Right ventricle myocardium superior (tissue), 1 donor: Measurements from ENCODE around the gene ELOVL5. TPM values are rescaled to one million over a fixed set of nuclear protein-coding genes. Genes with fewer than 3 reads are reported as not detected.
"Not testable (repeated sequence)": the region's sequence is repeated elsewhere in the genome, so short reads cannot be mapped to it uniquely, and the experiment has no call there.

Source experiments
- ATAC-seq: fragments of 200-7000 bp; cut with Tn5 transposase; one replicate; pipeline ENCODE4 v1.9.1; 2020; ENCODE audit warnings: mild to moderate bottlenecking; ENCODE audit not compliant: poor library complexity
- DNase-seq: peaks from one replicate; pipeline ENCODE4 v3.0.0-alpha.2; 2020
- intact Hi-C: fragments of 100-400 bp; cut with DNase I; formaldehyde crosslinking; loops from one replicate; pipeline ENCODE4 v1.11.2; 2022
- total RNA-seq: library from RNA; stranded (reverse); fragmentation: NEBNext Ultra II Directional; extraction: Animal tissue kit (Norgen Biotek cat#: 25700); gene quantifications from one replicate; pipeline ENCODE4 v1.2.1, GENCODE V29; 2021
- donor health status: DM: no; HTN: yes; CAD: no; lungs with severe emphysema.

Gene ELOVL5
- total RNA-seq, 1 donor from 2014 or later, result 20.8 TPM

- intact Hi-C loops, result no loop called here
- ATAC-seq (no peak), DNase-seq (no peak)
Observed at GRCh38 chr6:53312355-53312754, 36.4 kb downstream of the ELOVL5 start.

GRCh38 chr6:53311586-53311935 lies 37.2 kb downstream of the ELOVL5 start:
- ATAC-seq, result no peak

GRCh38 chr6:53310771-53311585 lies 37.8 kb downstream of the ELOVL5 start:
- DNase-seq (no peak), ATAC-seq (no peak)
- intact Hi-C loops, result no loop called here

More at GRCh38 chr6:53311586-53311935, 37.2 kb downstream of the ELOVL5 start:
- no peak for DNase-seq
- intact Hi-C loops, result no loop called here

GRCh38 chr6:53309901-53310300 lies 38.8 kb downstream of the ELOVL5 start:
- ATAC-seq (no peak), DNase-seq (no peak)
- intact Hi-C loops, result no loop called here

- intact Hi-C loops, result no loop called here
- DNase-seq, result no peak
- ATAC-seq, result peak; percentile 29
Observed at GRCh38 chr6:53309059-53309900, 39.5 kb downstream of the ELOVL5 start.

GRCh38 chr6:53306819-53307347 lies 41.9 kb downstream of the ELOVL5 start:
- ATAC-seq (no peak), DNase-seq (no peak)

GRCh38 chr6:53306217-53306616 lies 42.5 kb downstream of the ELOVL5 start:
- intact Hi-C loops, ATAC-seq, DNase-seq: not testable (repeated sequence)

More at GRCh38 chr6:53306819-53307347, 41.9 kb downstream of the ELOVL5 start:
- intact Hi-C loops, result no loop called here

GRCh38 chr6:53305506-53306005 lies 43.2 kb downstream of the ELOVL5 start:
- DNase-seq, ATAC-seq, intact Hi-C loops: not testable (repeated sequence)

- intact Hi-C loops, ATAC-seq, DNase-seq: not testable (repeated sequence)
Observed at GRCh38 chr6:53304953-53305352, 43.8 kb downstream of the ELOVL5 start.

GRCh38 chr6:53302678-53303360 lies 45.9 kb downstream of the ELOVL5 start:
- intact Hi-C loops, result no loop called here
- peak; percentile 23 for ATAC-seq

GRCh38 chr6:53301801-53302537 lies 46.8 kb downstream of the ELOVL5 start:
- intact Hi-C loops, result no loop called here
- ATAC-seq (no peak), DNase-seq (no peak)

More at GRCh38 chr6:53302678-53303360, 45.9 kb downstream of the ELOVL5 start:
- no peak for DNase-seq

GRCh38 chr6:53300656-53301551 lies 47.8 kb downstream of the ELOVL5 start:
- peak; percentile 82 for ATAC-seq
- peak; percentile 56 for DNase-seq
- intact Hi-C loops, result no loop called here

GRCh38 chr6:53299331-53300005 lies 49.3 kb downstream of the ELOVL5 start:
- DNase-seq (no peak), ATAC-seq (no peak)
- intact Hi-C loops, result loop anchor here (10.0 kb wide), 1 partner anchor 45 kb away; the partner anchor contains the start of gene ELOVL5

GRCh38 chr6:53297004-53297403 lies 51.7 kb downstream of the ELOVL5 start:
- ATAC-seq, result no peak
- no peak for DNase-seq
- intact Hi-C loops, result loop anchor here (10.0 kb wide), 1 partner anchor 48 kb away; the partner anchor contains the start of gene ELOVL5

GRCh38 chr6:53295176-53295575 lies 53.6 kb downstream of the ELOVL5 start:
- no peak for DNase-seq
- no peak for ATAC-seq
- intact Hi-C loops, result loop anchor here (10.0 kb wide), 1 partner anchor 50 kb away; the partner anchor contains the start of gene ELOVL5

- ATAC-seq, result no peak
- intact Hi-C loops, result loop anchor here (10.0 kb wide), 1 partner anchor 50 kb away; the partner anchor contains the start of gene ELOVL5
Observed at GRCh38 chr6:53294611-53295010, 54.1 kb downstream of the ELOVL5 start.

More at GRCh38 chr6:53294611-53295010, 54.1 kb downstream of the ELOVL5 start:
- DNase-seq, result no peak
